ENCODE measurements around the gene BCAS3. TPM values are rescaled to one million over a fixed set of nuclear protein-coding genes. Genes with fewer than 3 reads are reported as not detected.
A peak's percentile ranks its signal among the peaks of the same experiment; 100 is the strongest.

BCAS3 gene
- total RNA-seq, 1 donor from 2014 or later: 64.9 TPM

DNA sequence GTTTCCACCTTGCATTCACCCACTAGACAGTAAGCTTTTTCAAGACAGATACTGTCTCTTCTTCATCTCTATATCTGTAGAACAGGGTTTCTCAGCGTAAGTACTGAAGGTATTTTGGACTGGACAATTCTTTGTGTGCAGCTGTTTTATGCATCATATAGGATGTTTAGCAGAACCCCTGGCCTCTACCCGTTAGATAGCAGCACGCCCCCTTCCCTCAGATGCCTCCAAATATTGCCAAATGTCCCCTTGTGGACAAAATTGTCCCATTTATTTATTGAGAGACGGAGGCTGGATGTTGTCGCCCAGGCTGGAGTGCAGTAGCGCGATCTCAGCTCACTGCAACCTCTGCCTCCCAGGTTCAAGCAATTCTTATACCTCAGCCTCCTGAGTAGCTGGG is 458.6 kb downstream of the BCAS3 start:
- no peaks in the 10 kb centered on the region for H3K36me3 Mint-ChIP-seq
- peak overlapping the region; percentile 2 for H3K27ac Mint-ChIP-seq
- DNase-seq (ENCODE audit: low spot score in 2 of 2, unreplicated experiment in 2 of 2): no peak
- peaks cover 69% of the 10 kb centered on the region for H3K4me1 Mint-ChIP-seq
- no peaks in the 10 kb centered on the region for H3K9me3 Mint-ChIP-seq
- TF ChIP-seq, protein P1, sequence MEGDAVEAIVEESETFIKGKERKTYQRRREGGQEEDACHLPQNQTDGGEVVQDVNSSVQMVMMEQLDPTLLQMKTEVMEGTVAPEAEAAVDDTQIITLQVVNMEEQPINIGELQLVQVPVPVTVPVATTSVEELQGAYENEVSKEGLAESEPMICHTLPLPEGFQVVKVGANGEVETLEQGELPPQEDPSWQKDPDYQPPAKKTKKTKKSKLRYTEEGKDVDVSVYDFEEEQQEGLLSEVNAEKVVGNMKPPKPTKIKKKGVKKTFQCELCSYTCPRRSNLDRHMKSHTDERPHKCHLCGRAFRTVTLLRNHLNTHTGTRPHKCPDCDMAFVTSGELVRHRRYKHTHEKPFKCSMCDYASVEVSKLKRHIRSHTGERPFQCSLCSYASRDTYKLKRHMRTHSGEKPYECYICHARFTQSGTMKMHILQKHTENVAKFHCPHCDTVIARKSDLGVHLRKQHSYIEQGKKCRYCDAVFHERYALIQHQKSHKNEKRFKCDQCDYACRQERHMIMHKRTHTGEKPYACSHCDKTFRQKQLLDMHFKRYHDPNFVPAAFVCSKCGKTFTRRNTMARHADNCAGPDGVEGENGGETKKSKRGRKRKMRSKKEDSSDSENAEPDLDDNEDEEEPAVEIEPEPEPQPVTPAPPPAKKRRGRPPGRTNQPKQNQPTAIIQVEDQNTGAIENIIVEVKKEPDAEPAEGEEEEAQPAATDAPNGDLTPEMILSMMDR (IDR thresholded peaks at IDR 0.05; ENCODE audit: unreplicated experiment): no peak
- no peaks in the 10 kb centered on the region for H3K27me3 Mint-ChIP-seq (ENCODE audit: low read depth)
- no peak overlapping the region for H3K4me3 Mint-ChIP-seq

DNA sequence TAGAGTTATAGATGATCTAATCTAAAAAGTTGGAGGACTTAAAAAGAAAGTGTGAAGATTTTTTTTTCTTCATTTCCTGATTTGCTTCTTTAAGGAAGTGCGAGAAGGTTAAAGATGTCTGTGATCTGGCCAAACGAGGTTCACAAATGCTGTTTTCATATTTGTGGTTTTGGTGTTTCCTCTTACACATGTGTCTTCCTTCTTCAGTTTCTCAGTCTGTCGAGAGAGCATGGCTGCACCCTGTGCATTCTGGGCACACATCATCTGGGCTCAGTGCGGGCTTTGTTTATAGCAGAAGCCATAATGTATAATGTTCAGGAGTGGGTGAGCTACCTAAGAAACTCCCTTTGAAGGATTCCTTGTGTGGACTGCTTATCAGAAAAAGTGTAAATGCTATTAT is 461.6 kb downstream of the BCAS3 start:
- no peak overlapping the region for H3K4me3 Mint-ChIP-seq

DNA sequence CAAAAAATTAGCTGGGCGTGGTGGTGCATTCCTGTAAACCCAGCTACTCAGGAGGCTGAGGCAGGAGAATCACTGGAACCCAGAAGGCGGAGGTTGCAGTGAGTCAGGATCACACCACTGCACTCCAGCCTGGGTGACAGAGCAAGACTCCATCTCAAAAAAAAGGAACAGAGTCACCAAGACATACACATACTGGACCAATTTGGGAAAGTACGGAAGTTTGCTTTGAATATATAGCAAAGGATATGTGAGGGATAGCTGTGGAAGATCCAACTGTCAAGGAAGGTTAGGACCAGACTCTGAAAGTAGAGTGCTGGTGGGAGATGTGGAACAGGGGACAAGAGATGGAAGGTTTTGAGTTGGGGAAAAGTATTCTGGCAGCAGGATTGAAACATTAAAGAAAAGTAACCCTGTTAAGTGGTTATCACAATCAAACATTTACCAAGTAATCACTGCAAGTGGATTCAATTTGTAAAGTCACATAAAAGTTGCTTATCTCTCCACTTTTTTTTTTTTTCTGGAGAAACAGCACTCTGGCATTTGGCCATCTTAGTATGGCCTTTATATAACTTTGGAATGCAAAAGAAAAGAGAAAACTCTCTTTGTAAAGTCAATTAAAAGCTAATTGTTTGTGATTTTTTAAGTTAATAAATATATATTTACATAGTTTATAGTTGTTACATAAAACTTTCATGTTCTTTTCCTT is 462.6 kb downstream of the BCAS3 start:
- Mint-ChIP-seq H3K4me1 (peaks cover 57% of the 10 kb centered on the region), H3K36me3 (no peaks in the 10 kb centered on the region), H3K27me3 (ENCODE audit: low read depth) (no peaks in the 10 kb centered on the region), H3K27ac (peak overlapping the region; percentile 87), H3K4me3 (no peak overlapping the region), H3K9me3 (no peaks in the 10 kb centered on the region)
- TF ChIP-seq, protein P1 (IDR thresholded peaks at IDR 0.05; ENCODE audit: unreplicated experiment): no peak
- no peak for DNase-seq (ENCODE audit: low spot score in 2 of 2, unreplicated experiment in 2 of 2)

More for the DNA sequence above, 461.6 kb downstream of the BCAS3 start:
- Mint-ChIP-seq H3K36me3 (no peaks in the 10 kb centered on the region), H3K27me3 (ENCODE audit: low read depth) (no peaks in the 10 kb centered on the region), H3K9me3 (no peaks in the 10 kb centered on the region), H3K27ac (peak overlapping the region; percentile 77), H3K4me1 (peaks cover 56% of the 10 kb centered on the region)
- no peak for DNase-seq (ENCODE audit: low spot score in 2 of 2, unreplicated experiment in 2 of 2)
- TF ChIP-seq, protein P1 (IDR thresholded peaks at IDR 0.05; ENCODE audit: unreplicated experiment): no peak

DNA sequence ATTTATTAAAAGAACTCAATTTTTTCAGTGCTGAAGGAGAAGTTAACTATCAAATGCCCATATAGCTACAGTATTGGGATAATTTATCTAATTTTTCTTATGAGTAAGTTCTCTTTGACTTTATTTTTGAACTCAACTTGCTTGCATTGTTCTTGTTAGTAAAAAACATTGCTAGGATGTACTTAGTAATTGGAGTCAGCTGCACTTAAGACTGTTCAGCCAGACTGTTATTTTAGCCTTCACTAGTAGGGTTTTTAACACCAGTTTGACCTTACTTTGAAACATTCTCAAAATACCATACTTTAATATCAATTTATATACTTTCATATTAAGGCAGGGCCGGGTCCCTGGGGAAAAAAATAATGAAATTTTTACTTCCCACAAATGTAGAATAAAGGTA is 465.4 kb downstream of the BCAS3 start:
- Mint-ChIP-seq H3K4me3 (no peak overlapping the region), H3K9me3 (no peaks in the 10 kb centered on the region), H3K4me1 (peaks cover 63% of the 10 kb centered on the region), H3K27ac (peak overlapping the region; percentile 43), H3K27me3 (ENCODE audit: low read depth) (no peaks in the 10 kb centered on the region), H3K36me3 (no peaks in the 10 kb centered on the region)
- no peak for DNase-seq (ENCODE audit: low spot score in 2 of 2, unreplicated experiment in 2 of 2)
- TF ChIP-seq, protein P1 (IDR thresholded peaks at IDR 0.05; ENCODE audit: unreplicated experiment): no peak

DNA sequence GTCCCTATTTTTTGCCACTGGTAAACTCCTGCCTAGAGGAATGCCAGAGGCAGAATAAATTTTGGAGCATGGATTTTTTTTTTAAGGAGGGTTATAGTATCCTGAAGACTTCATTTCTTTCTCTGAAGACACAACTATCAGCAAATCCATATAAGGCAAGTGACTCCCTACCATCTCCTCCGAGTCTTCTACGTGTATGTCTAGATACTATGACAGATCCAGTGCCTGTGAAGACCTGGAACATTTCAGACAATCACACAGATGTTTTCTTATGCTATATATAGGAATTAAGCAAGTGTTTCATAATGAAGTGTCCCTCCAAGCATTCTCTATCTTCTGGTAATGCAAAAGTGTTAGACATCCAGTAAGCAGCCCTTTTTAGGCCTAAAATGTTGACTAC is 466.5 kb downstream of the BCAS3 start:
- H3K4me1 Mint-ChIP-seq: peaks cover 65% of the 10 kb centered on the region
- no peaks in the 10 kb centered on the region for H3K27me3 Mint-ChIP-seq (ENCODE audit: low read depth)
- no peak for DNase-seq (ENCODE audit: low spot score in 2 of 2, unreplicated experiment in 2 of 2)
- H3K4me3 Mint-ChIP-seq: no peak overlapping the region
- H3K27ac Mint-ChIP-seq: peak overlapping the region; percentile 88
- TF ChIP-seq, protein P1 (IDR thresholded peaks at IDR 0.05; ENCODE audit: unreplicated experiment): no peak
- H3K36me3 Mint-ChIP-seq: no peaks in the 10 kb centered on the region
- H3K9me3 Mint-ChIP-seq: no peaks in the 10 kb centered on the region
